HG02642 (cell line): Measurements from ENCODE around the gene VPS33A.
A peak's percentile ranks its signal among the peaks of the same experiment; 100 is the strongest.
"Not testable (repeated sequence)": the region's sequence is repeated elsewhere in the genome, so short reads cannot be mapped to it uniquely, and the experiment has no call there.

Experiments
- ATAC-seq: cut with Tn5 transposase; IDR thresholded peaks from one replicate; pipeline ENCODE4 v1.9.1; 2021; ENCODE audit warnings: mild to moderate bottlenecking; ENCODE audit not compliant: unreplicated experiment, poor library complexity

VPS33A gene

DNA sequence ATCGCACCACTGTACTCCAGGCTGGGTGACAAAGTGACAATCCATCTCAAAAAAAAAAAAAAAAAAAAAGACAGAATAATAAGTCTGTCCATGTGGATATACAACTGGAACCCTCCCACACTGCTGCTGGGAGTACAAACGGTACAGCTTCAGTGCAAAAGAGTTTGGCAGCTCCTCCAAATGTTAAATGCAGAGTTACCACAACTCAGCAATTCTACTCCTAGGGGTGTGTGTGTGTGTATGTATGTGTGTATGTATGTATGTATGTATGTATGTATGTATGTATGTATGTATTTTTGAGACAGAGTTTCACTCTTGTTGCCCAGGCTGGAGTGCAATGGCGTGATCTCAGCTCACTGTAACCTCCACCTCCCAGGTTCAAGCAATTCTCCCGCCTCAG lies 7.4 kb downstream of the VPS33A start:
- not testable (repeated sequence) for ATAC-seq

DNA sequence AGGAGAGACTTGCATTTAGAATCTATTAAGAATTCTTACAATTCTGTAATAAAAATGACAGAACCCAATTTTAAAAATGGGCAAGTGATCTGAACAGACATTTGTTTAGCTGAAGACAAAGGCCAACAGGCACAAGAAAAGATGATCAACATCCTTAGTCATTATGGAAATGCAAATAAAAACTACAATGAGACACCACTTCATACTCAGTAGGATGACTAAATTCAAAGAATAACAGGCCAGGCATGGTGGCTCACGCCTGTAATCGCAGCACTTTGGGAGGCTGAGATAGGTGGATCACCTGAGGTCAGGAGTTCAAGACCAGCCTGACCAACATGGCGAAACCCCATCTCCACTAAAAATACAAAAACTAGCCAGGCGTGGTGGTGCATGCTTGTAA lies 7.8 kb downstream of the VPS33A start:
- not testable (repeated sequence) for ATAC-seq

DNA sequence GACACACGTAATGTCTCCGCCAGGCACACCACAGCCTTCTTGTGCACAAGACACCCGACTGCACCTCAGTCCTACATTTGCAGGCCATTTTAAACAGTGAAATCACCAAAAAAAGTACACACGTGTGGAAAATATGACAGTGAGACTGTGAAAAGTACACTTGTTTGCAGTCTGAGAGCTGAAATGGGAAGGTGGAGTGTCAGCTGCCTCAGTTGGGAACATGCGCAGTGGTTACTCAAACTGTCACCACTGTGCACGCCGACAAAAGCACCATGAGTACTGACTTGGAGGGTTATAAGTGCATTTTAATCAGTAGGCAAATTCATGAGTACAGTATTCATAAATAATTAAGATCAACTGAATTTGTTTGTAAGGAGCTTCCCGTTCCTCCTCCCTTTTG lies 15.8 kb downstream of the VPS33A start:
- no peak for ATAC-seq

DNA sequence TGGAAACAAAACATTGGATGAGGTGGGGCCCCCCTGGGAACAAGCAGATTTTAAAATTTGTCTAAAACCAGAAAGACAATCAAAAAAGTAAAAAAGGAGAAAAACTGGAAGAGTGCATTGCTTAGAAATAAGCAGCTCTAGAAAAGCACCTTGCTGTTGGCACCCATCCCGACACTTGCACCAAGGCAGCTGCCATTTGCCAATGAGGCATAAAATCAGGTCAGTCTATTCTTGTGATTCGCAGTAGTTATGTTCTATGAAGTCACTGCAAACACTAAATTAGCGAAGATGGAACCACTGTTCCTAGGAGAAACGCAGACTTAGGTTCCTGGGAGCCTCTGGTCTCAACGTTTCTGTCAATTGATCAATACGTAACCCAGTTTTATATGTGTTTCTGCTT lies 16.2 kb downstream of the VPS33A start:
- no peak for ATAC-seq

DNA sequence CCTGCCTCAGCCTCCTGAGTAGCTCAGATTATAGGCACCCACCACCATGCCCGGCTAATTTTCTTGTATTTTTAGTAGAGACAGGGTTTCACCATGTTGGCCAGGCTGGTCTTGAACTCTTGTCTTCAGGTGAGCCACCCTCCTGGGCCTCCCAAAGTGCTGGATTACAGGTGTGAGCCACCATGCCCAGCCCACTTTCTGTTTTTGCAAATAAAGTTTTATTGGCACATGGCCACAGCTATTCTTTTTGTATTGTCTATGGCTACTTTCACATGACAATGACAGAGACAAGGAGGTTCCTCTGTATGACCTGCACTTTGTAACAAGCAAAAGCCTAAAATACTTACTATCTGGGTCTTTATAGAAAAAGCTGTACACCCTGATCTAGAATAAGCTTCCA lies 20.7 kb downstream of the VPS33A start:
- no peak for ATAC-seq

- no peak for ATAC-seq
Measured at GRCh38 chr12:122244565-122245371, 21.5 kb downstream of the VPS33A start.

DNA sequence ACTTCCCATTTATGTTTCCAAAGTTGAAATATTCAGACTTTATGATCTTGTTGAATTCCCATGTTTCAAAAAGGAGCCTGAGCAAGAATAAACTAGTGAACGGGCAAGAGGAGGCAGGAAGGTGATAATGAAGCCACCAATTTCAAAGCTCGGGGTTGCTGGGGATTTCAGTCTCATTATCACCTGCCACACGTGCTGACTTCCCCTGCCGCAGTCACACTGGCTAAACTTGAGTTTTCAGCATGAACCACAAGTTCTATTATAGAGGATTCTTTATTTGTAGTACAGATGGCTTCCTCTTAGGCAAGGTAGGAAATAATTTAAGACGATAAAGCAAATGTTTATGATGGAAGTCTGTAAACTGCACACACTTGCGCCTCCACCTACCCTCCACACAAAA lies 22.3 kb downstream of the VPS33A start:
- no peak for ATAC-seq

GRCh38 chr12:122238861-122239260 lies 27.4 kb downstream of the VPS33A start:
- no peak for ATAC-seq

DNA sequence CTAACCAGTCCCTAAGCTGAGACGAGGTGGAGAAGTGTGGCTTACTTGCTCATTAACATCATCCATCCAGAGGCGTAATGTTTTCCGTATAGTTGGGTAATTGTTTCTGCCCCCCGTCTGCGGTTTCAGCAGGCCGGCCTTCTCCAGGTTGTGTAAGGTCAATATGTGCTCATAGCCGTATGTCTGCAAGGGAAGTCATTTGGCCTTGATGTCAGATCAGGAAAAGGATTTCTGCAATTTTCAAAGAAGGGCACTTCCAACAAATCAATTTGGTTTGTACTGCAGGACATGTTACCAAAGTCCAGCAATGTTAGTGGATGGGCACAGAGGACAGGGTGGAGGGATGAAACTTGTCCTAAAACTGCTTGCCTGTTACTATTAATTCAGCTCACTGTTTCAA lies 30.6 kb downstream of the VPS33A start:
- ATAC-seq: no peak

DNA sequence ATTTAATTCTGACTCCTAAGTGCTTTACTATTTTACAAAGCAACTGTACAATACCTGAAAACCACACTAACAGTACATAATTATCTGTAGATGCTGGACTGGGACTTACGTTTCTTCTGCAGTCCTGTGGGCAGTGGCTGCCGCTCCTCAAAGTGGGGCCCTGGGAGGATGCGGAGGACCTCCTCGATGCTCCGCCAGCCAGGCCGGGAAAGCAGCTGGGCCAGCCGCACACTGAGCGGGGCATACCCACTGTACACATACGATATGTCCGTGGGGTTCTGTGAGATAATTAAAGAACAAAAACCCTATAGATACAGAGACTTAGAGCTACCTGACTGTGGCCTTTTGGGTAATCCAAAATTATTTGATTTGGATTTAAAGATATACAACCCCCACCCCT lies 33.6 kb downstream of the VPS33A start:
- ATAC-seq: no peak

DNA sequence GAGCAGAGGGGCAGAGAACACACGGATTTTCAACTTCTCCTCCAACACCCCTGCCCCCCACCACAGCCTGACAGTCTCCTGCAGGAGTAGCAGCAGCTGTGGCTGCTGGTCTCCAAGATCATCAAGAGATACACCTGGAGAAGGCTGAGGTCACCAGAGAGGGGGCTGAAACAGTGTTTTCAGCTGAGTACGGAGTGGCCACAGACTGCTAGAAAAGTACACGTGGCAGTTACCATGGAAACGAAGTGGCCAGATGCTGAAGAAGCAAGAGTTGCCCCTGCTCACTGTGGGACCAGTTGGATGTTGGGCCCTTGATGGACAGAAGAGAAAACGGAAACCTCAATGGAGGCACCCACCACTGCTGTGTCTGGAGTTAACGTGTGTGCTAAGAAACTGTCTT lies 35.5 kb downstream of the VPS33A start:
- no peak for ATAC-seq

- no peak for ATAC-seq
Measured at GRCh38 chr12:122228092-122228491, 38.2 kb downstream of the VPS33A start.

GRCh38 chr12:122227341-122227740 lies 39.0 kb downstream of the VPS33A start:
- no peak for ATAC-seq

DNA sequence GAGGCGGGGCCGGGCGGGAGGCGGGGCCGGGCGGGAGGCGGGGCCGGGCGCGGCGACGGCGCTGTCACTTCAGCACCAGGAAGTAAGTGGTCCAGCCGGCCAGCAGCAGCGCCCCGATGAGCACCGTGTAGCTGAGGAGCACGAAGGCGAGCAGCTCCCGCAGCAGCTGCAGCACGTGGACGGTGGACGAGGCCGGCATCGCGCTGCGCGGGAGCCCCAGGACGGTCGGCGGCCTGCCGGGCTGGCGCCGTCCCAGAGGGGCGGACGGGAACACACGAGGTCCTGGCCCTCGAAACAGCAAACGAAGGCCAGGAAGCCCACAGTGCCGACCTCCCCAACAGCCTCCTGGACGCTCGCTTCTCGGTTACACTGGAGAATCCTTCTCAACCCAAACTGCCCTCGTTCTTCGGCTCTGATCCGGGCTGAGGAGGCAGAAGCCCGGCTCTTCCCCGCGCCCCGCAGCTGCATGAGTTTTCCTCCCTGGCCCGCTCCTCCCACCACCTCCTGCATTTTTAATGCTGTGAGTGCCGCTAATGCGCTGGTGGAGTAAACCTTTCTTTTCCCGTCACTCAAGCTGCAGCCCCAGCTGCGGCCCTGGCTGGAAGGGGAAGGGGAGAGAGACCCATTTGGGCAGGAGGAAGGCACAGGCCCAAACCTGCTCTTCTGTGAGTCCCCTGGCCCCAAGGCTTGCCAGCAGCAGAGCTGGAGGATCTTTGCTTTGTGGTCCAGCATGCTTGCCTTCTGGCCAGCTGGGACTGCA lies 39.7 kb downstream of the VPS33A start:
- no peak for ATAC-seq

DNA sequence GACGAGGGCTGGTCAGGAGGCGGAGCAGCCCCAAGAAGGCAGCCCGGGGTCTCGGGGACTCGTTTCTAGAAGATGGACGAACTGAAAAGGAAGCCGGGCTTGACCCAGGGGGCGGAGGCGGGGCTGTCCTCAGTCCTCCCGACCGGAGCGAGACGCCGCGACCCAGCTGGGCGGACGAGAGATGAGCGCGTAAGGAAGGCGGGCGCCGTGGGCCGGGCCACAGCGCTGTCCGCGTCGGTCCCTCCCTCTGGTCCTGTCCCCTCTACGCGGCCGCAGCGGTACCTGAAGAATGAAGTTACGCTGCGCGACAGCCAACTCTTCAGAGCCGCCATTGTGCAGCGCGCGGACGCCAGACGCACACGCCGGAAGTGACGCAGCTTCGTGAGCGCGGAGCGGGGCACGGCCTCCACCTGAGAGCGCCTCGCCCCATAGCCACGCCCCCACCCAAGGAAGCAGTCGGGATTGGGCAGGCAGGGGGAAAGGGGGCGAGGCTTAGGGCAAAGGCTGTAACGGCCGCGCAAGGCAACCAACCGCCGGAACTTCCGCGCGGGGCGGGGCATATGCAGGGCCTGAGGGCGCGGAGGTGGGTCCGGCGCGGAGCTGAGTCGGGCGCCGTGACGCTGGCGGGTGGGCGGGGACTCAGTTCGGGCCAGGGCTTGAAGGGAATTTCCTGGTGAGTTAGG lies 40.5 kb downstream of the VPS33A start, which contains the start of gene DIABLO:
DIABLO (minus strand) TSS at position 370 of the 683 bp plus-strand sequence; CDS start at position 332, 38 bp downstream.
- ATAC-seq: peak; percentile 89

- no peak for ATAC-seq
Measured at GRCh38 chr12:122216445-122216844, 49.8 kb downstream of the VPS33A start.

DNA sequence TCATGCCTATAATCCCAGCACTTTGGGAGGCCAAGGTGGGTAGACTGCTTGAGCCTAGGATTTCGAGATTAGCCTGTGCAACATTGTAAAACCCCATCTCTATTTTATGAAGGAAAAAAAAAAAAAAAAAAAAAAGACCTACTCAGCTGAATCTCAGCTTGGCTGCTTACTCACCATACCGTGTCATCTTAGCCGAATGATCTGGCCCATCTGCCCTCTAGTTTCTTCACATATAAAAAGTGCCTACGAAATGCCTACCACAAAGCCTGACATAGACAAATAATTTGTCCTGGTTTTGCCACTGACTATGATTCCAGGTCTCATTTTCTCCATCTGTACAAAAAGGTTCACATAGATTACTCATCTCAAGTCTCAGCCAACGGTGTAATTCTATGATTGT lies 50.5 kb downstream of the VPS33A start:
- no peak for ATAC-seq

DNA sequence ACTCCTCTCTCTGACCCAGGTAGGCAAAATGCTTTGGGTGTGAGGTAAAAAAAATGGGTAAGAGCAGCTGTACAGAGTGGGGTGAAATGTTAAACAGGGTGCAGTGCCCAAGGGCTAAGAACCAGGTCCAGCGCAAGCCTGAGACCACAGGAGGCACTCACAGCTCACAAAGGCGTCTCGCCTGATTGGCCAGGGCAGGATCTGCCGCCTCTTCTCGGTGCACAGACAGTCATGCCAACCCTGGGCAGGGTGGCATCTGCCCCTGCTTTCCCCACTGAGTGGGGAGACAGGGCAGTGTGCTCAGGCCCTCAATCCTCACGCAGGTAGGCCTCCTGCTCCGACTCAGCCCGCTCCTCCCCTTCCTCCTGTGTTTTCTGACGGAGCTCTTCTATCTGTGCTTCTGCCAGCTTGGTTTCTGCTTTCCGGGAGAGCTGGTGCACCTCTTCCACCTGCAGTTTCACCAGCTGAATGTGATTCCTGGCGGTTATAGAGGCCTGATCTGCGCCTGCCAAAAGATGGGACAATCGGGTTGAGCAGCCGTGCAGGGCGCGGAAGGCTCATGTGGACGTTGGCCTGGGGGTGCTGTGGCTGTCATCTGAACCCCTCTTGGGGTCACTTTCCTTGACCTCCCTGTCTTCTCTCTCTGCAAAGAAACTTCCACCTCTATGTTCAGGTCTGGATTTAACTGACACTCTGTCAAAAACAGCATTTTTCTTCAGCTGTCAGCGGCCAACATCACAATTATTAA lies 58.0 kb downstream of the VPS33A start:
- ATAC-seq: no peak

GRCh38 chr12:122207391-122207790 lies 58.9 kb downstream of the VPS33A start:
- no peak for ATAC-seq

DNA sequence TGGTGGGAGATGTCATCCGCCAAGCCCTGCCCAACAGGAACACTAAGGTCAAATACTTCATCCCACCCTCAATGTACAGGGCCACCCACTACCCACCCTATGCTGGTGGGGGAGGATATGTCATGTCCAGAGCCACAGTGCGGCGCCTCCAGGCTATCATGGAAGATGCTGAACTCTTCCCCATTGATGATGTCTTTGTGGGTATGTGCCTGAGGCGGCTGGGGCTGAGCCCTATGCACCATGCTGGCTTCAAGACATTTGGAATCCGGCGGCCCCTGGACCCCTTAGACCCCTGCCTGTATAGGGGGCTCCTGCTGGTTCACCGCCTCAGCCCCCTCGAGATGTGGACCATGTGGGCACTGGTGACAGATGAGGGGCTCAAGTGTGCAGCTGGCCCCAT lies 59.3 kb downstream of the VPS33A start:
- no peak for ATAC-seq
